ENCODE measurements around the gene RPS6KA2.

The RPS6KA2 gene

GRCh38 chr6:166436195-166437139, 190.6 kb downstream of the RPS6KA2 start:
- no peak for DNase-seq

DNA sequence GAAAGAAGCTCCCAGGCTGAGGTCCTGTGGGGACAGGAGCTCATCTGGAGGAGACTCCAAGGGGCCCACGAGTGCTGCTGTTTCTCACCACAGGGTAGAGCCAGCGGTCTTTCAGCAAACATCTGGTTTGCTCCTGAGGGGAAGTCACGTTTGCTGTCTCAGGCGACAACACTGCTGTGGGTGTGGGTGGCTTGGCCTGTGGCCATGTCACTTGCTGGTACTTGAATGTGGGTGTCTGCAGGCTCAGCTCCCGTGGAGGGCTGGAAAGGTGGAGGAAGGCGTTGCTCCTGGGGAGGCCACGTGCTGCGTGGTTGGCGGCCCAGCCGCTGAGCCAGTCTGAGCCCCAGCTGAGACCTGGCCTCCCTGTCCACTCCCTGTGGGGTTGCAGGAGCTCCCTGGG, 191.5 kb downstream of the RPS6KA2 start:
- peak; percentile 46 for DNase-seq

DNA sequence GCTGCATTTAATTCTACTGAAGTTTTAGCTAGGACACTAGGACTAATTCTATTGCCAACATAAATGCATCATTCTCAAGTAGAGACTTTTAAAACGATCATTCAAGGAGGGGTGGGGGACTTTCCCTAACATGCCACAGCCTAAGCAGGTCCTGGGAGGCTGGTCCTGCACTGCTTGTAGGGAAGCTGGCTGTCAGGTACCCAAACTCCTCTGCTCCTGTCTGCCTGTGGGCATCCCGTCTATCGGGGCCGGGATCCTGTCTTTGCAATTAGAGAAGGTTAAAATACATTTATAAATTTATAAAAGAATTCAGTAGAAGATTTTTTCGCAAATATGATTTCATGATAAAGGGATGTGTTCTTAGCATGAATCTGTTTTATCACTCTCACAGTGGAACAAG, 192.7 kb downstream of the RPS6KA2 start:
- no peak for DNase-seq

DNA sequence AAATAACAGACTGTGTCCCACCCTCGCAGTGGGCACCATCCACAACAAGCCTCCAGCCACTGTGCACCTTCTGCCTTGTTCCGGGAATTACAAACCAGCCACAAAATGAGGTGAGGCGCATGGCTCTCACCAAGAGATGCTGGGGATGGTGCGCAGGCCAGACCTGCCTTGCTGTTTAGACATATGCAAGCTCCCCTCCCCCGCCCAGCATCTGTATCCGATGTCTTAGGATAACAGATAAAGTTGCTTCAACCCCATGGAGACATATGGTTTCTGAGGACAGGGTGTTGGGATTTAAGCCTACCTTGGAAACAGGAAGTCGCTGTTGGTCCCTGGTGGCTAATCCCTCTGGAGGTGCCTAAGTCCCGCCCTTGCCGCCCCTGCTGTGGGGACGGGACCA, 194.0 kb downstream of the RPS6KA2 start:
- DNase-seq, result no peak

DNA sequence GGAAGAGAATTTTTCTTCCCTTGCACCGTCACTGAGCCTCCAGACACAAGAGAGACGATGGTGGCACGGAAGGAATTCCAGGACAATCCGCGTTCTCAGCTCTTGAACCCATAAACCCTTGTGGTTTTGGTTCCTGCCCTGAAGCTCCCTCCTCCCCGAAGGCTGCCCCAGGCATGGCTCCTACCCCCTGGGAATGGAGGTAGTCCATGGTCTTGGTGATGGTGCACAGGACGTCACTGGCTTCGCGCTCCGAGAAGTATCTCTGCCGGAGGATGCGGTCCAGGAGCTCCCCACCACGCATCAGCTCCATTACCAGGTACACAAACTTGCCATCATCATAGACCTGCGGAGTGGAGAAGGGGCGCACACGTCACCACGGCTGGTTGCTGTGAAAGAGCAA, 196.8 kb downstream of the RPS6KA2 start:
- no peak for DNase-seq

GRCh38 chr6:166424431-166424830, 202.6 kb downstream of the RPS6KA2 start:
- DNase-seq, result no peak

- no peak for DNase-seq
Measured at GRCh38 chr6:166423781-166424180, 203.3 kb downstream of the RPS6KA2 start.

DNA sequence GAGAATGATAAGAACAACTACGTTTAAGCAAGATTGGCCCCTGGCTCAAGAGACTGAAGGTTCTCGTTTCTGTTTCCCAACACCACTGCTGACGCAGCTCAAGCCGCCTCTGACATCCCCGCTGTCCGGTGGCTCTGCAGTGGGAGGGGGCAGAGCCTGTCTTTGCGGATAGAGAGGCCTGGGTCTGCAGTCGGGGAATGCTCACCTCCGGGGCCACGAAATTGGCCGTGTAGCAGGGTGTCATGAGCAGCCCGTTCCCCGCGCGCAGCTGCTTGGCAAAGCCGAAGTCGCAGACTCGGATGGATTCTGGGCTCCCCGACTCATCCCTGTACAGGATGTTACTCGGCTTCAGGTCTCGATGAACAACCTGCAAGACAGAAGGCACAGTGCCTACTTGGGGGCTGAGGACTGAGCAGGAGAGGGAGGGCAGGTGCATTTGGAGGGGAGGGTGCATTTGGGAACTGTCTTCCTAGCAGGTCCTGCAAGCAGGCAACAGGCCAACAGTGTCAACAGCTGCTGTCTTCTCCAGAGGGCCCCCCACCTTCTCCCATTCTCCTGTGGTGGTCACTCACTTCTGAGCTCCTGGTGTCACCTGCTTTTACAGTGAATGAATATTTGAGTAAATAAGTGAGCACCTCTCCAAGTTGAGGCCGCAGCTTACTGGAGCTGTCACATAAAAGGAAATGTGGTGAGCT, 203.9 kb downstream of the RPS6KA2 start:
- no peak for DNase-seq

GRCh38 chr6:166422201-166422940, 204.7 kb downstream of the RPS6KA2 start:
- no peak for DNase-seq

- no peak for DNase-seq
Measured at GRCh38 chr6:166420351-166420750, 206.7 kb downstream of the RPS6KA2 start.

DNA sequence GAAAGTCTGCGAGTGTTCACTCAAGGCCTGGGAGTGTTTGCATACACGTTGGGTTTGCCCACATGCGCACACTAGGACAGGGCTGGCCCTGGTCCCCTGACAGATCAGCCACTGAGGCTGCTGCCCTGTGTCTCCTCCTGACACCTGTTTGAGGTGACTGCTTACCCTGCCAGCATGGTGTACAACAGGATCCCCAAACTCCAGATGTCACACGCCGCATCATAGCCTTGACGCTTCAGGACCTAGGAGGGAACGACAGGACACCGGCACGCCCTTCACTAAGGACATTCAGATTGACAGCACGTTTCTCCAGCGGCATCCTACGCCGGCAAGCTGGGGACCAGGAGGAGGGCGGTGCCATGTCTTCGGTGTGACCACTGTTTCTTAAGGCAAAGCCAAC, 207.3 kb downstream of the RPS6KA2 start:
- no peak for DNase-seq

- peak; percentile 59 for DNase-seq
Measured at GRCh38 chr6:166419286-166419685, 207.8 kb downstream of the RPS6KA2 start.

DNA sequence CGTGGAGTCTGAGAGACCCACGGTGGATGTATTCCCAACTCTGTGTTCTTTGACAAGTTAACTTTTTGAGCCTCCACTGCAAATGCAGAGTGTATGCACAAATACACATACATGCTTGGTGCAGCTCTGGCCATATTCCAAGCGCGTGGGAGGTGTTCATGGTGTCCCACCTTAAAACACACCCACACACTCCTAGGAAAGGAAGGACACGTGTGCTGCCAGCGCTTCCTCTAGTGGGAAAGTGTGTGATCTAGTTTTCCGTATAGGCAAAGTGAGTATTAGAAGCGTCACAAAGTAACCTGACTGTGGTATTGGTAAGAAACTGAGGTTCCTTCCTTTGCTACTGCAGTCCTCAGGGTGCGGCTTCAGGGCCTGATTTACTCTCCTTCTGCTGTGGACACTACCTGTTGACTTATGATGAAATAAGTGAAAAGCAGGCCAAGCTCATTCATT, 208.3 kb downstream of the RPS6KA2 start:
- DNase-seq, result no peak

GRCh38 chr6:166417285-166417691, 209.8 kb downstream of the RPS6KA2 start:
- peak; percentile 46 for DNase-seq

DNA sequence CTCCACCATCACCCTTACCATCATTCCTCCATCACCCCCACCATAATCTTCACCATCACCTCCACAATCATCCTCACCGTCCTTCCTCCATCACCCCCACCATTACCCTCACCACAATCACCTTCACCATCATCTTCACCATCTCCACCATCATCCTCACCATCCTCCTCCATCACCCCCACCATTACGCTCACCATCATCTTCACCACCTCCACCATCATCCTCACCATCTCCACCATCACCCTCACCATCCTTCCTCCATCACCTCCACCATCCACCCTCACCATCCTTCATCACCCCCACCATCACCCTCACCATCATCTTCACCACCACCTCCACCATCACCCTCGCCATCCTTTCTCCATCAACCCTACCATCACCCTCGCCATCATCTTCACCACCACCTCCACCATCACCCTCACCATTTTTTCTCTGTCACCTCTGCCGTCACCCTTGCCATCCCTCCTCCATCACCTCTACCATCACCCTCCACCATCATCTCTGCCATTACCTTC, 211.2 kb downstream of the RPS6KA2 start:
- no peak for DNase-seq

- no peak for DNase-seq
Measured at GRCh38 chr6:166415306-166415705, 211.7 kb downstream of the RPS6KA2 start.

- no peak for DNase-seq
Measured at GRCh38 chr6:166413491-166413951, 213.5 kb downstream of the RPS6KA2 start.

DNA sequence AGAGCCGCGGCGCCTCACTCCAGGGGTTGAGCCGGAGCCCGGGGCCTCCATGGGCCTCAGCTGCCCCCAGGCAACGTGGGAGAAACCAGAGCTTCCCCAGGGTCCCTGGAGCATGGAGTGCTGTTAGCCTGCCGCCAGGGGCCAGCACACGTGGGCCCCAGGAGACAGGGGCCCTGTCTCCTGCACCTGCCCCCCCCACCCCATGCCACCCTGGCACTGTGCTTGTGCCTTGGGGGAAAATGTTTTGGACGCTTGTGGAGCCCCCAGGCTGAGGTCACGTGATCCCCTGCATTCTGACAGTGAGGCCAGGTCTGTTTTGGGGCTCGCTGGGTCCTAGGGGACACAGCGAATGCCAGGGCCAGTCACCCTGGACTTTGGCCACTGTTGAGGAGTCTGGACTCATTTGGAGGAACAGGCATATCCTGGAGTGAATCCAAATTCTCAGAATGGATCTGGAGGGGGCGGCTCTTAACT, 214.1 kb downstream of the RPS6KA2 start:
- no peak for DNase-seq

GRCh38 chr6:166412156-166412910, 214.7 kb downstream of the RPS6KA2 start:
- DNase-seq, result no peak

- DNase-seq, result peak; percentile 39
Measured at GRCh38 chr6:166411721-166412151, 215.3 kb downstream of the RPS6KA2 start.

DNA sequence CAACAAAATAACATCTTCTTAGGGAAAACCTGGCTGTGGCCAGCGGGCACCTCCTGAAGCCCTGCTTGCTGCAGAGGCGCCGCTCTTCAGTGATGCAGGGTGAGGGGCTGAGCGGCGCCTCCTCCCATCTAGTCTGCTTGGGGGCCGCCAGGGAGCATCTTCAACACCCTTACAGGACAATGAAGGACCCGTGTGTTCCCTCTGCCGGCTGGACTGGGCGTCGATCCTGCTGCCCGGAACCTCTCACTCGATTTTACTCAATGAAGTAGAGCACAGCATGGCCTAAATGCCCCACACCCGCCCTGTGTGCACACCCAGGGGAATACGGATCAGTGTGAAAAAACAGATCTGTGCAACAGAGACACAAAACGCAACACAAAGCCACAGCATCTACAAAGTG, 215.8 kb downstream of the RPS6KA2 start:
- DNase-seq, result no peak

- DNase-seq, result no peak
Measured at GRCh38 chr6:166410426-166410935, 216.6 kb downstream of the RPS6KA2 start.

Data from CD4-positive, alpha-beta T cell treated with Interleukin-15 for 1 hour (primary cell).